ENCODE results near the gene FGF3. TPM values are rescaled to one million over a fixed set of nuclear protein-coding genes. Genes with fewer than 3 reads are reported as not detected.

The FGF3 gene
- total and polyA plus RNA-seq, 8 donors = not detected

GRCh38 chr11:69830086-69830485 lies 10.9 kb upstream of the FGF3 start:
- TF ChIP-seq, protein P1, sequence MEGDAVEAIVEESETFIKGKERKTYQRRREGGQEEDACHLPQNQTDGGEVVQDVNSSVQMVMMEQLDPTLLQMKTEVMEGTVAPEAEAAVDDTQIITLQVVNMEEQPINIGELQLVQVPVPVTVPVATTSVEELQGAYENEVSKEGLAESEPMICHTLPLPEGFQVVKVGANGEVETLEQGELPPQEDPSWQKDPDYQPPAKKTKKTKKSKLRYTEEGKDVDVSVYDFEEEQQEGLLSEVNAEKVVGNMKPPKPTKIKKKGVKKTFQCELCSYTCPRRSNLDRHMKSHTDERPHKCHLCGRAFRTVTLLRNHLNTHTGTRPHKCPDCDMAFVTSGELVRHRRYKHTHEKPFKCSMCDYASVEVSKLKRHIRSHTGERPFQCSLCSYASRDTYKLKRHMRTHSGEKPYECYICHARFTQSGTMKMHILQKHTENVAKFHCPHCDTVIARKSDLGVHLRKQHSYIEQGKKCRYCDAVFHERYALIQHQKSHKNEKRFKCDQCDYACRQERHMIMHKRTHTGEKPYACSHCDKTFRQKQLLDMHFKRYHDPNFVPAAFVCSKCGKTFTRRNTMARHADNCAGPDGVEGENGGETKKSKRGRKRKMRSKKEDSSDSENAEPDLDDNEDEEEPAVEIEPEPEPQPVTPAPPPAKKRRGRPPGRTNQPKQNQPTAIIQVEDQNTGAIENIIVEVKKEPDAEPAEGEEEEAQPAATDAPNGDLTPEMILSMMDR (IDR thresholded peaks at IDR 0.05) = no peak
- no peaks in the 10 kb centered on the region for H3K36me3 ChIP-seq
- no peak overlapping the region for H3K4me3 ChIP-seq
- H3K9me3 ChIP-seq = no peaks in the 10 kb centered on the region
- ATAC-seq = no peak
- H3K4me1 ChIP-seq = no peaks in the 10 kb centered on the region
- intact Hi-C loops (cut with DNase I) = no loop called here
- DNase-seq = peak in 1 of 6 donors; percentile 52
- H3K27me3 ChIP-seq = no peaks in the 10 kb centered on the region
- no peak overlapping the region for H3K27ac ChIP-seq
- 84 to 89% methylated on average over 11 of the region's 11 CpGs for WGBS, 2 donors
- no peak for FAIRE-seq

DNA sequence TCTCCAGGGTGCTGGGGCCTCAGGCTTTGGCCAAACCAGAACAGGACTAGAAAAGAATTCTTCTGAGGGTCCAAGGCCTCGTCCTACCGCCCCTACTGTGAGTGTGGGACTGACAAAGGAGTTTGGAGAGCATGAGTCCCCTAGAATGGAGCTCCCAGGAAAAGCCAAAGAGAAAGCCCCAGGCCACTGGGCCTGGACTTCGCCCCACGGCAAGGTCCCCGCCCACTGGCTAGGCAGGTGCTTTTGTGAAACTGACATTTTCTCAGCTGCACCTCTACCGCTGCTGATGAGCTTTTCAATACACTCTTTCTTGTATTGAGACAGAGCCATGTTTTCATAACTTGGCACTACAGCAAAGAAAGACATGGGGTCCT lies 9.7 kb upstream of the FGF3 start:
- peak in 1 of 6 donors; percentile 32 for DNase-seq

DNA sequence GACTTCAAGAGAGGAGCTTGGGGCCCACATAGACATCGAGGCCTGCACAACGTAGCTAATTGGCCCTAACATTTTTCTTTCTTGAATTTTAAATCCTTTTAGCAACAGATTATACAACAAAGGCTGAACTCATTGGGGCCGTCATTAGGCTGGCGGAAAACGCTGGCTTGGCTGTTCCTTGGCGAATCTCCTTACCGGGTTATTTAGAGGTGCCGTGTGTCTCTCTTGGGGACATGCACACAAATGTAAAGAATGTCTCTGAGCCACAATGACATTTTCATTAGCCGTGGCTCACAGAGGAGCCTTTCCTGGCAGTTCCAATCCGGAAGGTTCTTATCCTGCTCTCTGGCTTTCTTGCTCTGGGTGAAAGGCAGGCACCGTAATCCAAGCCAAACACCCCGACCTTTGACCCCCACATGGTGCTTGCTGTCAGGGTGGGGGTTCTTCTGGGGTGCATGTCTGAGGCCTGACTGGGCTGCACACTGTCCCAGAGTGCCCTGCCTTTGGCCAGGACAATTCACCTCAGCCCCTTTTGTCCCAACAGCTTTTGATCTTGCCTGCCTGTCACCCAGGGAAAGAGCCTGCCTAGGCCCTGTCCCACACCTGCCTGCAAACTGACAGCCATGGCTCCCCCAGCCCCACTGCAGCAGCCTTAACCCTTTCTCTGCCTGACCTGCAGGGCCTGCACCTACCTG lies 9.2 kb upstream of the FGF3 start:
- Histone ChIP-seq H3K27ac (no peak overlapping the region), H3K36me3 (no peaks in the 10 kb centered on the region), H3K4me1 (no peaks in the 10 kb centered on the region), H3K4me3 (no peak overlapping the region), H3K9me3 (no peaks in the 10 kb centered on the region), H3K27me3 (no peaks in the 10 kb centered on the region)
- intact Hi-C loops (cut with DNase I) = no loop called here
- TF ChIP-seq, protein P1 (IDR thresholded peaks at IDR 0.05) = no peak
- ATAC-seq = no peak
- WGBS, 2 donors = 66 to 75% methylated on average over 12 of the region's 12 CpGs
- DNase-seq = peak in 1 of 6 donors; percentile 15
- FAIRE-seq = no peak

More for the DNA sequence above, 9.7 kb upstream of the FGF3 start:
- H3K27me3 ChIP-seq = no peaks in the 10 kb centered on the region
- no peak overlapping the region for H3K4me3 ChIP-seq
- ATAC-seq = no peak
- H3K27ac ChIP-seq = no peak overlapping the region
- H3K36me3 ChIP-seq = no peaks in the 10 kb centered on the region
- 86% methylated on average over 6 of the region's 6 CpGs for WGBS, 2 donors
- TF ChIP-seq, protein P1 (IDR thresholded peaks at IDR 0.05) = no peak
- intact Hi-C loops (cut with DNase I) = no loop called here
- FAIRE-seq = no peak
- no peaks in the 10 kb centered on the region for H3K4me1 ChIP-seq
- H3K9me3 ChIP-seq = no peaks in the 10 kb centered on the region

DNA sequence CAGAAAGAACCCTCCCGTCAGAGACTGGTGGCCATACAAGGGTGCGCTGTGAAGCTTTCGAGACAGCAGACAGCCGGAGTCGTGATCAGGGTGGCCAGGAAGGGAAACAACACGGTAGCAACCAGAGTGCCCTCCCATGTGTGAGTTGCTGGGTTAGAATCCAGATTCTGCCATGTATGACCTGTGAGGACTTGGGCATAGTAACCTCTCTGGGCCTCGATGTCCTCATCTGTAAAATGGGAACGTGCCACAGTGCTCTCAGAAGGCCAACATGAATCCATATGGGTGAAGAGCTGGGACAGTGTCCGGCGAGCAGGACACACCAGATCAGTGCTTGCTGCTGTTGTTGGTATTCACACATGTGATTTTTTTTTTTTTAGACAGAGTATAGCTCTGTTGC lies 7.6 kb upstream of the FGF3 start:
- Histone ChIP-seq H3K36me3 (no peaks in the 10 kb centered on the region), H3K27me3 (no peaks in the 10 kb centered on the region), H3K4me1 (no peaks in the 10 kb centered on the region), H3K9me3 (no peaks in the 10 kb centered on the region), H3K27ac (no peak overlapping the region), H3K4me3 (no peak overlapping the region)
- WGBS, 2 donors = 78 to 88% methylated on average over 10 of the region's 10 CpGs
- intact Hi-C loops (cut with DNase I) = no loop called here
- ATAC-seq = no peak
- no peak for FAIRE-seq
- DNase-seq = peak in 1 of 6 donors; percentile 14
- TF ChIP-seq, protein P1 (IDR thresholded peaks at IDR 0.05) = no peak

- no peak for FAIRE-seq
- TF ChIP-seq, protein P1 (IDR thresholded peaks at IDR 0.05) = no peak
Observed at GRCh38 chr11:69825941-69826340, 6.7 kb upstream of the FGF3 start.

More at GRCh38 chr11:69825941-69826340, 6.7 kb upstream of the FGF3 start:
- WGBS, 2 donors = 38 to 52% methylated on average over 8 of the region's 8 CpGs
- DNase-seq = peak in 1 of 6 donors; percentile 27
- intact Hi-C loops (cut with DNase I) = no loop called here
- H3K9me3 ChIP-seq = no peaks in the 10 kb centered on the region
- H3K4me3 ChIP-seq = no peak overlapping the region
- H3K4me1 ChIP-seq = no peaks in the 10 kb centered on the region
- no peaks in the 10 kb centered on the region for H3K27me3 ChIP-seq
- no peaks in the 10 kb centered on the region for H3K36me3 ChIP-seq
- H3K27ac ChIP-seq = no peak overlapping the region
- no peak for ATAC-seq
